Measurements from ENCODE around the gene KLK12.

Gene KLK12

GRCh38 chr19:50979758-50980157, 55.0 kb downstream of the KLK12 start:
- no peak for DNase-seq (ENCODE audit: low read depth)
- no peak overlapping the region for H3K4me3 ChIP-seq (ENCODE audit: low read depth, low read length)
- no peak for TF ChIP-seq CTCF (IDR thresholded peaks at IDR 0.05; ENCODE audit: control insufficient read depth, extremely low read depth, insufficient read depth)
